ENCODE measurements around the gene B4GALNT3. TPM values are rescaled to one million over a fixed set of nuclear protein-coding genes. Genes with fewer than 3 reads are reported as not detected.

B4GALNT3 gene
- total RNA-seq, 4 donors from 2014 or later = 30.7 to 66.2 (median 35.0) TPM

DNA sequence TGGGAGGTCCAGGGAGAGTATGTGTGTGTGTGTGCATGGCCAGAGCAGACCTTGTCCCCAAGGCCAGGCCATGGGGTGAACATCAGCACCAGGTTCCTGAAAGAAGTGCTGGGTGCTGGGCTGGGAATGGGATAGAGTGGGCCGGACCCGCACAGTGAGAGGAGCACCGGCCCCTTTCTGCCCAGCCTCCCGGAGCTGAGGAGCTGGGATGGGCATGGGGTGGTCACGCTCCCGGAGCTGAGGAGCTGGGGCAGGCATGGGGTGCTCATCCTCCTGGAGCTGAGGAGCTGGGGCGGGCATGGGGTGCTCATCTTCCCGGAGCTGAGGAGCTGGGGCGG lies 83.3 kb downstream of the B4GALNT3 start:
- H3K4me3 ChIP-seq = no peak overlapping the region
- WGBS = 90% methylated on average over 6 of the region's 9 CpGs
- DNase-seq (ENCODE audit: low spot score in 2 of 2) = no peak
- H3K4me1 ChIP-seq = peaks cover 58% of the 10 kb centered on the region
- H3K27me3 ChIP-seq = peaks cover 15% of the 10 kb centered on the region
- H3K9me3 ChIP-seq = no peaks in the 10 kb centered on the region
- no peaks in the 10 kb centered on the region for H3K36me3 ChIP-seq
- no peak overlapping the region for H3K27ac ChIP-seq
- TF ChIP-seq, protein P1, sequence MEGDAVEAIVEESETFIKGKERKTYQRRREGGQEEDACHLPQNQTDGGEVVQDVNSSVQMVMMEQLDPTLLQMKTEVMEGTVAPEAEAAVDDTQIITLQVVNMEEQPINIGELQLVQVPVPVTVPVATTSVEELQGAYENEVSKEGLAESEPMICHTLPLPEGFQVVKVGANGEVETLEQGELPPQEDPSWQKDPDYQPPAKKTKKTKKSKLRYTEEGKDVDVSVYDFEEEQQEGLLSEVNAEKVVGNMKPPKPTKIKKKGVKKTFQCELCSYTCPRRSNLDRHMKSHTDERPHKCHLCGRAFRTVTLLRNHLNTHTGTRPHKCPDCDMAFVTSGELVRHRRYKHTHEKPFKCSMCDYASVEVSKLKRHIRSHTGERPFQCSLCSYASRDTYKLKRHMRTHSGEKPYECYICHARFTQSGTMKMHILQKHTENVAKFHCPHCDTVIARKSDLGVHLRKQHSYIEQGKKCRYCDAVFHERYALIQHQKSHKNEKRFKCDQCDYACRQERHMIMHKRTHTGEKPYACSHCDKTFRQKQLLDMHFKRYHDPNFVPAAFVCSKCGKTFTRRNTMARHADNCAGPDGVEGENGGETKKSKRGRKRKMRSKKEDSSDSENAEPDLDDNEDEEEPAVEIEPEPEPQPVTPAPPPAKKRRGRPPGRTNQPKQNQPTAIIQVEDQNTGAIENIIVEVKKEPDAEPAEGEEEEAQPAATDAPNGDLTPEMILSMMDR (IDR thresholded peaks at IDR 0.05) = no peak

DNA sequence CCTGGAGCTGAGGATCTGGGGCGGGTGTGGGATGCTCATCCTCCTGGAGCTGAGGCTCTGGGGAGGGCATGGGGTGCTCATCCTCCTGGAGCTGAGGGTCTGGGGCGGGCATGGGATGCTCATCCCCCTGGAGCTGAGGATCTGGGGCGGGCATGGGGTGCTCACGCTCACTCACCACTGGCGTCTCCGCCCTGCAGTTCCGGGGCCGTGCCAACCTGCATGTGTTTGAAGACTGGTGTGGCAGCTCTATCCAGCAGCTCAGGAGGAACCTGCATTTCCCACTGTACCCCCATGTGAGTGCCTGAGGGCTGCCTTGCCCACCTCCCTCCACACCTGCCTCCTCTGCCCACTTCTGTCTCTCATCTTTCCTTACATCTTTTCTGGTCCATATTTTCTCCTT lies 84.4 kb downstream of the B4GALNT3 start:
- H3K27ac ChIP-seq = no peak overlapping the region
- peaks cover 15% of the 10 kb centered on the region for H3K27me3 ChIP-seq
- H3K9me3 ChIP-seq = no peaks in the 10 kb centered on the region
- WGBS = 61% methylated on average over 8 of the region's 8 CpGs
- no peak for DNase-seq (ENCODE audit: low spot score in 2 of 2)
- no peak overlapping the region for H3K4me3 ChIP-seq
- no peaks in the 10 kb centered on the region for H3K36me3 ChIP-seq
- H3K4me1 ChIP-seq = peaks cover 47% of the 10 kb centered on the region
- TF ChIP-seq EP300 (IDR thresholded peaks at IDR 0.05) (no peak), POLR2AphosphoS5 (IDR thresholded peaks at IDR 0.05) (no peak), POLR2A (IDR thresholded peaks at IDR 0.05) (no peak)
- TF ChIP-seq, protein P1 (IDR thresholded peaks at IDR 0.05) = no peak

DNA sequence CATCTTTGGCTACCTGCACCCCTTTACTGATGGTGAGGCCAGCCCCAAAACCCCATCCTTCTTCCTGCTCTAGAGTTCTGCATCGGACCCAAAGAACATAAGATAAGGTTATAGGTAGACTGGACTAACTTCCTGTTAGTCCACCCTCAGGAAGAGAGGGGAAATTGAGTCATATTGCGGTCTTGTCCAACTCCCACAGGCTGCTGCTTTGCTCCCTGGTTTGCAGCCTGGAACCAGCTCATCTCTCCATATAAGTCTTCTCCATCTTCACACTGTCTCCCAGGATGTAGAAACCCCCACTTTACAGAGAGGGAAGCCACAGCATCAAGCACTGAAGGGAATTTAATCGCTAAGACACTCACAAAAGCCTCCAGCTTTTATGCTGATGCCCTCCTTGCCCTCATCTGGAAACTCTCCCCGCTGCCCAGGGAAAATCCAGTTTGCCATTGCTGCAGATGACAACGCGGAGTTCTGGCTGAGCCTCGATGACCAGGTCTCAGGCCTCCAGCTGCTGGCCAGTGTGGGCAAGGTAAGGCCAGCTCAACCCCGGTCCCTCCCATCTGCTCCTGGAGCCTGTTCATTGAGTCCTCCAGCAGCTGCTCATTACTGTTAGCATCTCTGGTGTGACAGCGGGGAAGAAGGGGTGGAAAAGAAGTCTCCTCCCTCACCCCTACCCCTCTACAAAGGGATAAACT lies 85.3 kb downstream of the B4GALNT3 start:
- no peak overlapping the region for H3K4me3 ChIP-seq

DNA sequence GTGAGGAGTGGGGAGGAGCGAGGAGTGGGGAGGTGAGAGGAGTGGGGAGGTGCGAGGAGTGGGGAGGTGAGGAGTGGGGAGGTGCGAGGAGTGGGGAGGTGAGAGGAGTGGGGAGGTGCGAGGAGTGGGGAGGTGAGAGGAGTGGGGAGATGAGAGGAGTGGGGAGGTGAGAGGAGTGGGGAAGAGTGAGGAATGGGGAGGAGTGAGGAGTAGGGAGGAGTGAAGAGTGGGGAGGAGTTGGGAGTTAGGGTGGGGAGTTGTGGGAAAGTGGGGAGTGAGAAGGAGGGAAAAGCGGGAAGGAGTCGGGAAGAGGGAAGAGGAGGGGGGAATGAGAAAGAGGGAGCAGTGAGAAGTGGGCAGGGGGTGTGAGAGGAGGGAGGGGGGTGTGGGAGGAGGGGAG lies 86.1 kb downstream of the B4GALNT3 start:
- Histone ChIP-seq H3K9me3 (no peaks in the 10 kb centered on the region), H3K27me3 (peaks cover 15% of the 10 kb centered on the region), H3K36me3 (no peaks in the 10 kb centered on the region), H3K4me1 (peaks cover 32% of the 10 kb centered on the region), H3K27ac (no peak overlapping the region), H3K4me3 (no peak overlapping the region)
- 78% methylated on average over 6 of the region's 6 CpGs for WGBS
- DNase-seq (ENCODE audit: low spot score in 2 of 2) = no peak
- TF ChIP-seq POLR2AphosphoS5 (IDR thresholded peaks at IDR 0.05) = no peak
- TF ChIP-seq EP300 (IDR thresholded peaks at IDR 0.05) = no peak
- TF ChIP-seq, protein P1 (IDR thresholded peaks at IDR 0.05) = no peak
- TF ChIP-seq POLR2A (IDR thresholded peaks at IDR 0.05) = no peak

More for the DNA sequence above, 85.3 kb downstream of the B4GALNT3 start:
- Histone ChIP-seq H3K9me3 (no peaks in the 10 kb centered on the region), H3K27ac (no peak overlapping the region), H3K36me3 (no peaks in the 10 kb centered on the region), H3K4me1 (peaks cover 39% of the 10 kb centered on the region), H3K27me3 (peaks cover 15% of the 10 kb centered on the region)
- TF ChIP-seq EP300 (IDR thresholded peaks at IDR 0.05) (no peak), POLR2A (IDR thresholded peaks at IDR 0.05) (no peak), POLR2AphosphoS5 (IDR thresholded peaks at IDR 0.05) (no peak)
- TF ChIP-seq, protein P1 (IDR thresholded peaks at IDR 0.05) = no peak
- 83% methylated on average over 9 of the region's 9 CpGs for WGBS
- DNase-seq (ENCODE audit: low spot score in 2 of 2) = no peak

DNA sequence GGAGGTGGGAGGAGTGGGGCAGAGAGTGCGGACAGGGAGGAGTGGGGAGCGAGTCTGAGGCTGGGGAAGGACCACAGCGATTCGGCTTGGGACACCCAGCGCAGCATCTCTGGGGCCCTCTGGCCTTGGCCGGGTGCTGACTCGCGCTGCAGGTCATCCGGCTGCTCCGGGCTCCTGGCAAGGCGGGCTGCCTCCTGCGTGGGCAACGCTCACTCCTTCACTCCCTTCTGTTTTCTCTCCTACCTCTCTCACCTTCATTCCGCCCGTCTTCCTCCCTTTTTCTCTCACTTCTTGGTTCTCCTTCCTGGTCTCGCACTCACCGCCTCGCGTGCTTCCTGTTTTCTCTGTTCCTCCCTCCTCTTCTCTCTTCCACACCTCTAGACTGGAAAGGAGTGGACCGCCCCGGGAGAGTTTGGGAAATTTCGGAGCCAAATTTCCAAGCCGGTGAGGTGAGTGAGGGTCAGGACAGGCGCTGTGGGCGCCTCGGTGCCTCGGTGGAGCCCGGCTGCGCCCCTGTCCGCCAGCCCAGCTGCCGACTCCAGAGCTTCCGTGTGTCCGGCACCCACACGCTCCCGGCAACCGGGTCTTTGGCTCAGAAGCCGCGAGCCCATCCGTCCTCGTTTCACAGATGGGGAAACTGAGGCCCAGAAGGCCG lies 86.7 kb downstream of the B4GALNT3 start:
- Histone ChIP-seq H3K9me3 (no peaks in the 10 kb centered on the region), H3K27ac (no peak overlapping the region), H3K4me1 (peaks cover 31% of the 10 kb centered on the region), H3K27me3 (peaks cover 15% of the 10 kb centered on the region), H3K4me3 (no peak overlapping the region), H3K36me3 (no peaks in the 10 kb centered on the region)
- WGBS = 82% methylated on average over 38 of the region's 41 CpGs
- DNase-seq (ENCODE audit: low spot score in 2 of 2) = no peak
- no peak for TF ChIP-seq EP300 (IDR thresholded peaks at IDR 0.05)
- no peak for TF ChIP-seq POLR2A (IDR thresholded peaks at IDR 0.05)
- no peak for TF ChIP-seq POLR2AphosphoS5 (IDR thresholded peaks at IDR 0.05)
- TF ChIP-seq, protein P1 (IDR thresholded peaks at IDR 0.05) = no peak
